Endodermal cell (in vitro differentiated cells): Measurements from ENCODE around the gene CALD1. TPM values are rescaled to one million over a fixed set of nuclear protein-coding genes. Genes with fewer than 3 reads are reported as not detected.

Source experiments
- DNase-seq: peaks from one replicate; pipeline ENCODE4 v3.0.0-alpha.2; 2017
- H3K27ac ChIP-seq: 2 replicates; pipeline ENCODE4 v1.5.1; 2013; ENCODE audit warnings: mild to moderate bottlenecking, low read depth, low read length, moderate library complexity
- H3K27me3 ChIP-seq: 2 replicates; pipeline ENCODE4 v1.6.1; 2013; ENCODE audit warnings: mild to moderate bottlenecking, low read length, moderate library complexity; ENCODE audit not compliant: insufficient read depth, control insufficient read depth, poor library complexity, severe bottlenecking
- H3K36me3 ChIP-seq: 2 replicates; pipeline ENCODE4 v1.7.0; 2013; ENCODE audit warnings: mild to moderate bottlenecking, low read length, moderate library complexity; ENCODE audit not compliant: control insufficient read depth, insufficient read depth
- H3K4me1 ChIP-seq: one replicate; pipeline ENCODE4 v1.7.0; 2013; ENCODE audit warnings: low read length; ENCODE audit not compliant: control insufficient read depth, insufficient read depth
- H3K4me3 ChIP-seq: 2 replicates; pipeline ENCODE4 v1.5.1; 2013; ENCODE audit warnings: mild to moderate bottlenecking, low read length, moderate library complexity
- H3K9ac ChIP-seq: 2 replicates; pipeline ENCODE4 v1.6.1; 2013; ENCODE audit warnings: mild to moderate bottlenecking, low read length, moderate library complexity; ENCODE audit not compliant: poor library complexity, severe bottlenecking; ENCODE audit errors: extremely low read depth
- H3K9me3 ChIP-seq: 2 replicates; pipeline ENCODE4 v1.6.1; 2013; ENCODE audit warnings: mild to moderate bottlenecking, low read length, moderate library complexity; ENCODE audit not compliant: control insufficient read depth
- H3K27ac Mint-ChIP-seq: 2 replicates; pipeline ENCODE4 v1.8.0; 2020; ENCODE audit warnings: mixed read lengths
- H3K27me3 Mint-ChIP-seq: 2 replicates; pipeline ENCODE4 v1.8.0; 2021; ENCODE audit warnings: mild to moderate bottlenecking, mixed read lengths; ENCODE audit not compliant: insufficient read depth
- H3K36me3 Mint-ChIP-seq: 2 replicates; pipeline ENCODE4 v1.8.0; 2020; ENCODE audit warnings: low read depth, mixed read lengths
- H3K4me1 Mint-ChIP-seq: 2 replicates; pipeline ENCODE4 v1.8.0; 2020; ENCODE audit warnings: mixed read lengths
- H3K4me3 Mint-ChIP-seq: 2 replicates; pipeline ENCODE4 v1.8.0; 2020; ENCODE audit warnings: mild to moderate bottlenecking, moderate library complexity, mixed read lengths
- H3K9me3 Mint-ChIP-seq: 2 replicates; pipeline ENCODE4 v1.8.0; 2020; ENCODE audit warnings: mild to moderate bottlenecking, mixed read lengths
- CTCF ChIP-seq: fragments of 200-600 bp; sonication (generic); conservative IDR thresholded peaks from 2 replicates; pipeline ENCODE4 v1.5.0; 2021; ENCODE audit warnings: antibody characterized with exemption, mild to moderate bottlenecking
- WGBS, 2 experiments: methylation state at CpG; one replicate each; pipeline versions ENCODE4 v1.1.5 to v1.1.7; 2013; ENCODE audit warnings: missing lambda C conversion rate in 2 of 2, mixed read lengths in 1 of 2; ENCODE audit not compliant: insufficient coverage in 1 of 2, insufficient read length in 1 of 2; 5-methylcytosine and 5-hydroxymethylcytosine counted together
- long read RNA-seq, 4 experiments: library from polyadenylated mRNA in 2 of 4; library from RNA in 1 of 4; library from capped mRNA in 1 of 4; stranded (forward) in 3 of 4; unstranded in 1 of 4; transcript quantifications; one replicate each; pipeline ENCODE4 v2.0.0, GENCODE V29; 2020 to 2021; ENCODE audit warnings: inconsistent platforms in 1 of 4
- polyA plus RNA-seq, 2 experiments: library from polyadenylated mRNA; stranded (reverse); fragments of 50-300 nt; gene quantifications; one replicate each; pipeline ENCODE4 v1.2.3, GENCODE V29; 2013
- total RNA-seq, 2 donors: library from RNA; stranded (reverse); fragmentation: NEBNext Ultra II Directional in 1 of 2; extraction: Animal tissue kit (Norgen Biotek cat#: 25700) in 1 of 2; gene quantifications; 2 replicates in 1 of 2; 3 replicates in 1 of 2; pipeline ENCODE4 v1.2.1, GENCODE V29; 2021

The CALD1 gene, protein sequence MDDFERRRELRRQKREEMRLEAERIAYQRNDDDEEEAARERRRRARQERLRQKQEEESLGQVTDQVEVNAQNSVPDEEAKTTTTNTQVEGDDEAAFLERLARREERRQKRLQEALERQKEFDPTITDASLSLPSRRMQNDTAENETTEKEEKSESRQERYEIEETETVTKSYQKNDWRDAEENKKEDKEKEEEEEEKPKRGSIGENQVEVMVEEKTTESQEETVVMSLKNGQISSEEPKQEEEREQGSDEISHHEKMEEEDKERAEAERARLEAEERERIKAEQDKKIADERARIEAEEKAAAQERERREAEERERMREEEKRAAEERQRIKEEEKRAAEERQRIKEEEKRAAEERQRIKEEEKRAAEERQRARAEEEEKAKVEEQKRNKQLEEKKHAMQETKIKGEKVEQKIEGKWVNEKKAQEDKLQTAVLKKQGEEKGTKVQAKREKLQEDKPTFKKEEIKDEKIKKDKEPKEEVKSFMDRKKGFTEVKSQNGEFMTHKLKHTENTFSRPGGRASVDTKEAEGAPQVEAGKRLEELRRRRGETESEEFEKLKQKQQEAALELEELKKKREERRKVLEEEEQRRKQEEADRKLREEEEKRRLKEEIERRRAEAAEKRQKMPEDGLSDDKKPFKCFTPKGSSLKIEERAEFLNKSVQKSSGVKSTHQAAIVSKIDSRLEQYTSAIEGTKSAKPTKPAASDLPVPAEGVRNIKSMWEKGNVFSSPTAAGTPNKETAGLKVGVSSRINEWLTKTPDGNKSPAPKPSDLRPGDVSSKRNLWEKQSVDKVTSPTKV
- total RNA-seq, result 100 to 1,000 TPM; 111 to 132 TPM
- 142 TPM for polyA plus RNA-seq (2013, experiment 1 of 2)
- polyA plus RNA-seq (2013, experiment 2 of 2), result 153 TPM
- long read RNA-seq, experiment 1, partial matches to known transcripts, result 32 of 56 reads
- long read RNA-seq, experiment 1, other reads (novel, unspliced or antisense), result 21 of 56 reads
- long read RNA-seq, experiment 2, full-length matches to known transcripts, result 275 of 373 reads
- long read RNA-seq, experiment 2, partial matches to known transcripts, result 47 of 373 reads
- long read RNA-seq, experiment 2, other reads (novel, unspliced or antisense), result 51 of 373 reads
- long read RNA-seq, experiment 3, full-length matches to known transcripts, result 30 of 188 reads
- long read RNA-seq, experiment 3, partial matches to known transcripts, result 138 of 188 reads
- long read RNA-seq, experiment 3, other reads (novel, unspliced or antisense), result 20 of 188 reads
- long read RNA-seq, experiment 4, partial matches to known transcripts, result 40 of 54 reads
- long read RNA-seq, experiment 4, other reads (novel, unspliced or antisense), result 10 of 54 reads

DNA sequence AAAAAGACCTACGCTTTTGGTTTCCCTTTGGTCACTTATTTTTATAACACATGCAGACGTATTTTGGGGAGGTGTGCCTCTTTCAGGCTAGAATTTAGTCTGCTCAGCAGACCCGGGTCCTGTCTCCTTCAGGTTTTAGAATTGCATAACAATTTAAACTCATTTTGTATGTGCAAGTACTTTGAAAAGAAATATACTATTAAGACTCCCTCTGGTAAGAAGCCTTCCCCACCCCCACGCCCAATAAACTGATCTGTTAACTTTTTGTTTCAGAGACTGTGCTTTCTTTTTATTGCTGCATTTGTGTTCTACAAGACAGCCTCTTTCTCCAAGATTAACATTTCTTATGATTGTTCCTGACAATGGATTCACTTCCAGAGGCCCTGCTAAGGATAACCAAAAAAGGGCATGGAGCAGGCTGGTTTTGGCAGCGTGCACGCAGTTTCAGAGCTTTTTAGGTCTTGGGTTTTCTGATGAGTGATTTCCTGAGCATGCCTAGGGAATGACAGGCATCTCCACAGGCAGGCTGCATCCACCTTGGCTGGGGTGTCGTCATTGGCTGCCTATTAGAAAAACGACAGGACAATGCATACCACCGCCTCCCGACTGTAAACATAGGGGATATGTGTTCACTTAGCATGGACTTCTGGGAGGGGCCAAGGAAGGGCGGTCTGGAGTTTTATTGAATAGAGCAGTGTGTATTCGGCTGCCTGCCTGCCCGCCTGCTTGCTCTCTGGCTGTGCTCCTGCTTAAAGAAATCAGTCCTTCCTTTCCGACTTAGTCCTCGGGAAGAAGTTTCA is at the start of gene CALD1:
Gene CALD1 (plus strand): TSS at position 694 of the 800 bp plus-strand sequence. CDS start 88,100 bp downstream, outside the sequence.
- Histone ChIP-seq H3K4me3 (peak within 1 kb of the TSS; percentile 93), H3K27ac (peak within 1 kb of the TSS; percentile 85), H3K27me3 (no peaks in the 10 kb centered on the region), H3K9me3 (no peaks in the 10 kb centered on the region), H3K36me3 (peaks cover under 1% of the 10 kb centered on the region), H3K4me1 (no peaks in the 10 kb centered on the region), H3K9ac (peak within 1 kb of the TSS; percentile 90)
- Mint-ChIP-seq H3K4me1 (peaks cover 38% of the 10 kb centered on the region), H3K9me3 (no peaks in the 10 kb centered on the region), H3K36me3 (no peaks in the 10 kb centered on the region), H3K4me3 (peak within 1 kb of the TSS; percentile 68), H3K27ac (peak within 1 kb of the TSS; percentile 91), H3K27me3 (peaks cover 5% of the 10 kb centered on the region)
- WGBS, 2 experiments, result 14% methylated on average over 6 to 15 of the region's 15 CpGs
- TF ChIP-seq CTCF, result no peak
- peak; percentile 95 for DNase-seq

DNA sequence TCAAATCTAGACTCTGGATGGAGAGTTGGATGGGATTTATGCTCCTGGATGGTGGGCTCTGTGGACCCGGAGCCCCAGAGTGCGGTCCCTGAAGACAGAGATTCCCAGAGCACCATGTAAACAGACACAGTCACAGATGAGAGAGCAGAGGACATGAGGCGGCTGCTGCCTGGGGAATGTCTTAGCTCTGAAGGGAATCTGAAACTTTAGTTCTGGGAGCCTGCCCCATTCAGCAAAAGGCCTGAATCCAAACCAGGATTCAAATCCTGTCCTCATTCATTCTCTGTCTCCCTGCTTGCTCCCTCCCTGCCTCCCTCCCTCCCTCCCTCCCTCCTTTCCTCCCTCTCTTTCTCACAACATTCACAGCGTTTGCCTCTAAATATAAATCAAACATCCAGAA is 49.5 kb upstream of the CALD1 start:
- Mint-ChIP-seq H3K4me3 (no peak overlapping the region), H3K27ac (no peak overlapping the region), H3K27me3 (peaks cover 7% of the 10 kb centered on the region), H3K9me3 (no peaks in the 10 kb centered on the region), H3K36me3 (no peaks in the 10 kb centered on the region), H3K4me1 (no peaks in the 10 kb centered on the region)
- TF ChIP-seq CTCF, result no peak
- Histone ChIP-seq H3K27ac (no peak overlapping the region), H3K9me3 (no peaks in the 10 kb centered on the region), H3K4me3 (no peak overlapping the region), H3K4me1 (no peaks in the 10 kb centered on the region), H3K9ac (no peak overlapping the region), H3K36me3 (no peaks in the 10 kb centered on the region), H3K27me3 (no peaks in the 10 kb centered on the region)
- WGBS, 2 experiments, result 86 to 87% methylated on average over 3 to 4 of the region's 4 CpGs
- peak; percentile 18 for DNase-seq
